ENCODE measurements around the gene TSGA10IP.

DNA sequence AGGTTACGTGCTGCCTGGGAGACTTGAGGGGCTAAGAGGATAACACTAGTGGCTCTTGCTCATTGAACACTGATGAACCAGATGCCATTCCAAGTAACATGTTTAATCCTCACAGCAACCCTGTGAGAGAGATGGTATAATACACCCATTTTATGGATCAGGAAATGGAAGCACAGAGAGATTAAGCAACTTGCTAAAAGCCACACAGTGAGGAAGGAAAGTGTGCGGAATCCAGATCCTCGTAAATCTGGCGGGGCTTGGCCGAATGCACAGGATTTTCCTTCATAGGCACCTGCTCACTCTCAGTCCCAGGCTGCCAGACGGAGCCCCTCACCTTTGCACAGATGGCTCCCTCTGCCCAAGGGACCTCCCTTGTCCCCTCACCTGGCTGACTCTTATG, 37.4 kb upstream of the TSGA10IP start:
- TF ChIP-seq, protein P1, sequence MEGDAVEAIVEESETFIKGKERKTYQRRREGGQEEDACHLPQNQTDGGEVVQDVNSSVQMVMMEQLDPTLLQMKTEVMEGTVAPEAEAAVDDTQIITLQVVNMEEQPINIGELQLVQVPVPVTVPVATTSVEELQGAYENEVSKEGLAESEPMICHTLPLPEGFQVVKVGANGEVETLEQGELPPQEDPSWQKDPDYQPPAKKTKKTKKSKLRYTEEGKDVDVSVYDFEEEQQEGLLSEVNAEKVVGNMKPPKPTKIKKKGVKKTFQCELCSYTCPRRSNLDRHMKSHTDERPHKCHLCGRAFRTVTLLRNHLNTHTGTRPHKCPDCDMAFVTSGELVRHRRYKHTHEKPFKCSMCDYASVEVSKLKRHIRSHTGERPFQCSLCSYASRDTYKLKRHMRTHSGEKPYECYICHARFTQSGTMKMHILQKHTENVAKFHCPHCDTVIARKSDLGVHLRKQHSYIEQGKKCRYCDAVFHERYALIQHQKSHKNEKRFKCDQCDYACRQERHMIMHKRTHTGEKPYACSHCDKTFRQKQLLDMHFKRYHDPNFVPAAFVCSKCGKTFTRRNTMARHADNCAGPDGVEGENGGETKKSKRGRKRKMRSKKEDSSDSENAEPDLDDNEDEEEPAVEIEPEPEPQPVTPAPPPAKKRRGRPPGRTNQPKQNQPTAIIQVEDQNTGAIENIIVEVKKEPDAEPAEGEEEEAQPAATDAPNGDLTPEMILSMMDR (conservative IDR thresholded peaks at IDR 0.05; ENCODE audit: low read depth in 2 of 2): no peak
- TF ChIP-seq EZH2 (IDR thresholded peaks at IDR 0.05; ENCODE audit: low read depth, unreplicated experiment) (no peak), EZH2phosphoT487 (IDR thresholded peaks at IDR 0.05; ENCODE audit: unreplicated experiment) (no peak), POLR2AphosphoS5 (IDR thresholded peaks at IDR 0.05; ENCODE audit: low read depth) (no peak), REST (IDR thresholded peaks at IDR 0.05; ENCODE audit: unreplicated experiment) (no peak), ETS1 (IDR thresholded peaks at IDR 0.05) (no peak), STAT1 (IDR thresholded peaks at IDR 0.05; ENCODE audit: unreplicated experiment) (no peak), CREB1 (CRISPR knock-in tag; IDR thresholded peaks at IDR 0.05; ENCODE audit: low read depth) (no peak)
